Transverse colon (tissue), 3 donors: ENCODE results near the gene NR3C2.

Source experiments
- CTCF ChIP-seq, 5 experiments: fragments of 200-600 bp in 3 of 5; fragments of 450-650 bp in 2 of 5; sonication (generic) in 3 of 5; IDR thresholded peaks; 1 replicate in 2 of 5; 2 replicates in 3 of 5; pipeline ENCODE4 v1.5.1; 2016 to 2017; ENCODE audit warnings: antibody characterized with exemption in 5 of 5, inconsistent platforms in 3 of 5, mild to moderate bottlenecking in 2 of 5, moderate library complexity in 1 of 5
- POLR2A ChIP-seq: fragments of 450-650 bp; IDR thresholded peaks from one replicate; pipeline ENCODE4 v1.6.1; 2016; ENCODE audit warnings: antibody characterized with exemption, mild to moderate bottlenecking, moderate library complexity

GRCh38 chr4:148430854-148431253 lies 11.4 kb downstream of the NR3C2 start:
- no peak for TF ChIP-seq POLR2A
- TF ChIP-seq CTCF (IDR thresholded peaks at IDR 0.05) = no peak
